Cardiac muscle cell (in vitro differentiated cells and primary cell): Measurements from ENCODE around the gene SLC17A2. TPM values are rescaled to one million over a fixed set of nuclear protein-coding genes. Genes with fewer than 3 reads are reported as not detected.

Experiments used
- DNase-seq, 2 donors: peaks; one replicate each; pipeline versions ENCODE4 v3.0.0 to v3.0.0-alpha.2; 2010 to 2017; ENCODE audit warnings: low read depth in 1 of 2, low spot score in 1 of 2
- H3K27ac ChIP-seq: fragments of 200-600 bp; sonication (generic); 2 replicates; pipeline ENCODE4 v1.5.1; 2016
- H3K27me3 ChIP-seq: fragments of 200-600 bp; sonication (generic); 2 replicates; pipeline ENCODE4 v1.6.0; 2016; ENCODE audit warnings: control low read depth
- H3K36me3 ChIP-seq: fragments of 200-600 bp; sonication (generic); 2 replicates; pipeline ENCODE4 v1.5.1; 2016; ENCODE audit warnings: control low read depth
- H3K4me1 ChIP-seq: fragments of 200-600 bp; sonication (generic); 2 replicates; pipeline ENCODE4 v1.8.1; 2017; ENCODE audit warnings: low read depth, mild to moderate bottlenecking, mixed run types
- H3K4me3 ChIP-seq: fragments of 200-600 bp; sonication (generic); 2 replicates; pipeline ENCODE4 v1.5.1; 2016; ENCODE audit warnings: mild to moderate bottlenecking
- H3K9me3 ChIP-seq: fragments of 200-600 bp; sonication (generic); 2 replicates; pipeline ENCODE4 v1.5.1; 2017; ENCODE audit warnings: low read depth, mild to moderate bottlenecking, control low read depth
- polyA plus RNA-seq: library from polyadenylated mRNA; unstranded; fragments of >200 nt; fragmentation: Nextera tagmentation; extraction: Ambion mirVana; gene quantifications from 2 replicates; pipeline ENCODE4 v1.2.1, GENCODE V29; 2016
- total RNA-seq: library from RNA; depleted of rRNA; stranded (reverse); fragments of >200 nt; gene quantifications from 2 replicates; pipeline ENCODE4 v1.2.3, GENCODE V29; 2016
- TF ChIP-seq, protein P1 (sequence below): IDR thresholded peaks from 2 replicates; pipeline ENCODE4 v1.5.1; 2012; ENCODE audit warnings: low read depth, mild to moderate bottlenecking, low read length

Gene SLC17A2
- total and polyA plus RNA-seq, 2 experiments from 2014 or later, result not detected

DNA sequence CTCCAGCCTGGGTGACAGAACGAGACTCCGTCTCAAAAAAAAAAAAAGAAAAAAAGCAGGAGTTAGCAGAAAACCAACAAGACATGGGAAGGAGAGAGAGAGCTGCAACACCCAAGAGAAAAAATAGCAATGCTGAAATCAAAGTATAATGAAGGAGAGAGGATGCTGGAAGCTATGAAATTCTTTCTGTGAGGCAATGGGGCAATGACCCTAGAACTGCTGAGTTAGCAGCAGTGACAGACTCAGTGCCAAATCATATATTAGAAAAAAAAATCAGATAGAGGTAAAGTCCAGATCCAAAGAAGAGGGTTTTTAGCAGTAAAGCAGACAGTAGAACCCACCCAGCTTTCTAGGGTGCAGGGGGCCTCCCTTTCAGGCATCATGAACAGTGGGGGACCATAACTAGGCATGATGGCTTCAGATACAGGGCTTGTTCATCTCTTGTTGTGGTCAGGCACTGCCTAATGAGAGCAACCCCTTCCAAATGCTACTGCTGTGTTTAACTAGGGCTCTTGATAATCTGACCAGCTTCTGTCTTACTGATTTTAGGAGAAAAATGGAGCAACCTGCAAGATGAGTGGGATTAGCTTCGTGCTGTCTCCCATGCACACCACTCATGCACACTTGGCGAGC is 26.9 kb downstream of the SLC17A2 start:
- H3K9me3 ChIP-seq, result no peaks in the 10 kb centered on the region
- H3K4me3 ChIP-seq, result no peak overlapping the region
- H3K36me3 ChIP-seq, result no peaks in the 10 kb centered on the region
- H3K27ac ChIP-seq, result no peak overlapping the region
- TF ChIP-seq, protein P1, sequence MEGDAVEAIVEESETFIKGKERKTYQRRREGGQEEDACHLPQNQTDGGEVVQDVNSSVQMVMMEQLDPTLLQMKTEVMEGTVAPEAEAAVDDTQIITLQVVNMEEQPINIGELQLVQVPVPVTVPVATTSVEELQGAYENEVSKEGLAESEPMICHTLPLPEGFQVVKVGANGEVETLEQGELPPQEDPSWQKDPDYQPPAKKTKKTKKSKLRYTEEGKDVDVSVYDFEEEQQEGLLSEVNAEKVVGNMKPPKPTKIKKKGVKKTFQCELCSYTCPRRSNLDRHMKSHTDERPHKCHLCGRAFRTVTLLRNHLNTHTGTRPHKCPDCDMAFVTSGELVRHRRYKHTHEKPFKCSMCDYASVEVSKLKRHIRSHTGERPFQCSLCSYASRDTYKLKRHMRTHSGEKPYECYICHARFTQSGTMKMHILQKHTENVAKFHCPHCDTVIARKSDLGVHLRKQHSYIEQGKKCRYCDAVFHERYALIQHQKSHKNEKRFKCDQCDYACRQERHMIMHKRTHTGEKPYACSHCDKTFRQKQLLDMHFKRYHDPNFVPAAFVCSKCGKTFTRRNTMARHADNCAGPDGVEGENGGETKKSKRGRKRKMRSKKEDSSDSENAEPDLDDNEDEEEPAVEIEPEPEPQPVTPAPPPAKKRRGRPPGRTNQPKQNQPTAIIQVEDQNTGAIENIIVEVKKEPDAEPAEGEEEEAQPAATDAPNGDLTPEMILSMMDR, result no peak
- H3K4me1 ChIP-seq, result peaks cover 3% of the 10 kb centered on the region
- DNase-seq, result no peak
- peaks cover 38% of the 10 kb centered on the region for H3K27me3 ChIP-seq

DNA sequence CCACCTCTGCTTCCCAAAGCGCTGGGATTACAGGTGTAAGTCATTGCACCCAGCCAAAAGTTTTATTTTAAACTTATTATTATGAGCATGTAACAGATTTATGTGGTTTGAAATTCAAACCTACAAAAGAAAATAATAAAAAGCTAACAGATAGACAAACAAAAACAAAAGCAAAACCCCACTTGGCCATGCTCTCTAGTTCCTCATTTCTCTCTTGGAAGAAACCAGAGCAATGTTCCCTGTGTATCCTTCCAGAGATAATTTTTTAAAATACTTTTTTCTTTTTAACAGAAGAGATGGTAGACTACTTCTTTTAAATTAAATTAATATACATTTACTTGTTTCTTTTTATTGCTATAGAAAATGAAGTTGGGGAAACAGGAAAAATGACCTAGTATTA is 28.4 kb downstream of the SLC17A2 start:
- Histone ChIP-seq H3K36me3 (no peaks in the 10 kb centered on the region), H3K4me3 (no peak overlapping the region), H3K27ac (no peak overlapping the region), H3K27me3 (peaks cover 26% of the 10 kb centered on the region), H3K9me3 (no peaks in the 10 kb centered on the region), H3K4me1 (peaks cover 3% of the 10 kb centered on the region)
- TF ChIP-seq, protein P1, result no peak
- no peak for DNase-seq

DNA sequence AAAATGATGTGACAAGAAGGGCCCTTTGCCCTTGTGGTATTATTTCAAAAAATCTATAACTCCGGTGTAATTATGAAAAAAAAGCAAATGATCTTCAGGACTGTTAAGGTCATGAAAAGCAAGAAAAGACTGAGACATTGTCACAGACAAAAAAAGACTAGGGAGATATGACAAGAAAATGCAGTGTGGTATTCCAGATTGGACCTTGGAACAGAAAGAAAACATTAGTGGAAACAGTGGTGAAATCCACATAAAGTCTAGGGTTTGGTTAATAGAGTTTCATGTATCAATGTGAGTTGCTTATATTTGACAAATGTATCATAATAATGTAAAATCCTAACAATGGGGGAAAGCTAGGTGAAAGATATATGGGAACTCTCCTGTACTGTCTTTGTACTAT is 29.6 kb downstream of the SLC17A2 start:
- Histone ChIP-seq H3K4me3 (no peak overlapping the region), H3K27me3 (peaks cover 23% of the 10 kb centered on the region), H3K27ac (no peak overlapping the region), H3K36me3 (no peaks in the 10 kb centered on the region), H3K9me3 (no peaks in the 10 kb centered on the region), H3K4me1 (peaks cover 10% of the 10 kb centered on the region)
- DNase-seq, result no peak
- TF ChIP-seq, protein P1, result no peak

DNA sequence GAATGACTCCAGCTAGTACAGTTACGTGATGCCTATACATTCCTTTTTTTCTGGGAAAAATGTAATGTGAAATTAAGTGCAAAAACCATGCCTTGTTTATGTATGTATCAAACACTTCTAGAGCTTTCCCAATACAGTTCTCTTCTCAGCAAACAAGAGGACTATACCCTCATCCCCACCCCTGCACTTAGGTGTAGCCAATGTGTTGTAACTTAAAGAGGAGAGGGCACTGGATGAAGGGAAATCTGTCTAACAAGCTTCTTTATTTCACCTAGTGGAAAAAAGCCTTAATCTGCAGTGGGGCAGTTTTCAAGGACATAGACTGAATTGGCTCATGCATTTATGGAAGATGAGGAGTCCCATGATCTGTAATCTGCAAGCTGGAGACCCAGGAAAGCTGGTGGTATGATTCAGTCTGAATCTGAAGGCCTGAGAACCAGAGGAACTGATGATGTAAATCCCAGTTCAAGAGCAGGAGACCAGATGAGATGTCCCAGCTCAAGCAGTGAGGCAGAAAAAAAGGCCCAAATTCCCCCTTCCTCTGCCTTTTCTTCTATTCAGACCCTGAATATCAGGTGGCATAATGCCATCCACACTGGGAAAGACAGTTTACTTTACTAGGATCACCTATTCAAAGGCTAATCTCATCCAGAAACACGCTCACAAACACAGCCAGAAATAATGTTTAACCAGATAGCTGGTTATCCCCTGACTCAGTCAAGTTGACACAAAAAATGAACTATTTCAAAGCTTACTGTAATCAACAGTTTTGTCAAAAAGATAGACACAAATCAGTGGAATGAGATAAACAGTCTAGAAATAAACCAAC is 30.7 kb downstream of the SLC17A2 start:
- Histone ChIP-seq H3K9me3 (no peaks in the 10 kb centered on the region), H3K4me3 (no peak overlapping the region), H3K27ac (no peak overlapping the region), H3K4me1 (peaks cover 17% of the 10 kb centered on the region), H3K27me3 (peaks cover 20% of the 10 kb centered on the region), H3K36me3 (no peaks in the 10 kb centered on the region)
- DNase-seq, result no peak
- TF ChIP-seq, protein P1, result no peak

DNA sequence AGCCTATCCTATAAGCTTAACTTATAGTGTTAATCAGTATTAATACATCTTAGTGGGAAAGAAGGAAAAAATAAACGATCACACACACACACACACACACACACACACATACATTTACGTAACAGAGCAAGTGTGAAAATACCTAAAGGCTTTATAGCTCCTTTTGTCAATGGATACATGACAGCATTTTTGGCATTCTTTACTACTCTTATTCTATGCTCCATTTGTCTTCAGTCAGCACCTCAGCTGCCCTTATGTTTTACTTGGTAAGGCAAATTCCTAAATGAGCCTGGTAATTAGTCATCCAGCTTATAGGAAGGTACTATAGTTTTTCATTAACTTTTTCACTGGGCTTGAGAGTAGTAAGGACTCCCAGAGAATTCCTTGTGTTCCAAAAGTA is 31.4 kb downstream of the SLC17A2 start:
- peaks cover 27% of the 10 kb centered on the region for H3K27me3 ChIP-seq
- peaks cover 17% of the 10 kb centered on the region for H3K4me1 ChIP-seq
- no peaks in the 10 kb centered on the region for H3K36me3 ChIP-seq
- DNase-seq, result no peak
- H3K27ac ChIP-seq, result no peak overlapping the region
- TF ChIP-seq, protein P1, result no peak
- H3K4me3 ChIP-seq, result no peak overlapping the region
- no peaks in the 10 kb centered on the region for H3K9me3 ChIP-seq
